Astrocyte of the cerebellum (primary cell): Measurements from ENCODE around the gene DIS3L2.
"Not testable (repeated sequence)": the region's sequence is repeated elsewhere in the genome, so short reads cannot be mapped to it uniquely, and the experiment has no call there.

Source experiments
- DNase-seq: peaks from one replicate; pipeline ENCODE4 v3.0.0-alpha.2; 2011; ENCODE audit warnings: low read depth
- H3K4me3 ChIP-seq: 2 replicates; pipeline ENCODE4 v1.5.1; 2011; ENCODE audit warnings: mild to moderate bottlenecking, low read depth, low read length, moderate library complexity
- in situ Hi-C: cut with HindIII; loops from 2 replicates; pipeline ENCODE4 v1.10.0; 2017; ENCODE audit warnings: low sequenced_read_pairs
- TF ChIP-seq, protein P1 (sequence below): IDR thresholded peaks from 2 replicates; pipeline ENCODE4 v1.5.1; 2012; ENCODE audit warnings: low read length, low read depth, moderate library complexity, mild to moderate bottlenecking; ENCODE audit errors: missing control alignments

Gene DIS3L2

GRCh38 chr2:232333361-232334135 lies 372.0 kb downstream of the DIS3L2 start:
- no peak overlapping the region for H3K4me3 ChIP-seq
- TF ChIP-seq, protein P1, sequence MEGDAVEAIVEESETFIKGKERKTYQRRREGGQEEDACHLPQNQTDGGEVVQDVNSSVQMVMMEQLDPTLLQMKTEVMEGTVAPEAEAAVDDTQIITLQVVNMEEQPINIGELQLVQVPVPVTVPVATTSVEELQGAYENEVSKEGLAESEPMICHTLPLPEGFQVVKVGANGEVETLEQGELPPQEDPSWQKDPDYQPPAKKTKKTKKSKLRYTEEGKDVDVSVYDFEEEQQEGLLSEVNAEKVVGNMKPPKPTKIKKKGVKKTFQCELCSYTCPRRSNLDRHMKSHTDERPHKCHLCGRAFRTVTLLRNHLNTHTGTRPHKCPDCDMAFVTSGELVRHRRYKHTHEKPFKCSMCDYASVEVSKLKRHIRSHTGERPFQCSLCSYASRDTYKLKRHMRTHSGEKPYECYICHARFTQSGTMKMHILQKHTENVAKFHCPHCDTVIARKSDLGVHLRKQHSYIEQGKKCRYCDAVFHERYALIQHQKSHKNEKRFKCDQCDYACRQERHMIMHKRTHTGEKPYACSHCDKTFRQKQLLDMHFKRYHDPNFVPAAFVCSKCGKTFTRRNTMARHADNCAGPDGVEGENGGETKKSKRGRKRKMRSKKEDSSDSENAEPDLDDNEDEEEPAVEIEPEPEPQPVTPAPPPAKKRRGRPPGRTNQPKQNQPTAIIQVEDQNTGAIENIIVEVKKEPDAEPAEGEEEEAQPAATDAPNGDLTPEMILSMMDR, result peak; percentile 73
- DNase-seq, result no peak
- in situ Hi-C loops, result no loop called here

GRCh38 chr2:232334136-232334884 lies 372.8 kb downstream of the DIS3L2 start:
- DNase-seq, H3K4me3 ChIP-seq, in situ Hi-C loops: not testable (repeated sequence)

- H3K4me3 ChIP-seq, DNase-seq, in situ Hi-C loops: not testable (repeated sequence)
Measured at GRCh38 chr2:232334885-232335205, 373.3 kb downstream of the DIS3L2 start.

- DNase-seq, in situ Hi-C loops, H3K4me3 ChIP-seq: not testable (repeated sequence)
- TF ChIP-seq, protein P1, result peak; percentile 57
Measured at GRCh38 chr2:232335206-232335858, 373.8 kb downstream of the DIS3L2 start.

GRCh38 chr2:232335859-232336215 lies 374.3 kb downstream of the DIS3L2 start:
- no peak overlapping the region for H3K4me3 ChIP-seq
- no peak for DNase-seq
- in situ Hi-C loops, result no loop called here
- TF ChIP-seq, protein P1, result no peak

DNA sequence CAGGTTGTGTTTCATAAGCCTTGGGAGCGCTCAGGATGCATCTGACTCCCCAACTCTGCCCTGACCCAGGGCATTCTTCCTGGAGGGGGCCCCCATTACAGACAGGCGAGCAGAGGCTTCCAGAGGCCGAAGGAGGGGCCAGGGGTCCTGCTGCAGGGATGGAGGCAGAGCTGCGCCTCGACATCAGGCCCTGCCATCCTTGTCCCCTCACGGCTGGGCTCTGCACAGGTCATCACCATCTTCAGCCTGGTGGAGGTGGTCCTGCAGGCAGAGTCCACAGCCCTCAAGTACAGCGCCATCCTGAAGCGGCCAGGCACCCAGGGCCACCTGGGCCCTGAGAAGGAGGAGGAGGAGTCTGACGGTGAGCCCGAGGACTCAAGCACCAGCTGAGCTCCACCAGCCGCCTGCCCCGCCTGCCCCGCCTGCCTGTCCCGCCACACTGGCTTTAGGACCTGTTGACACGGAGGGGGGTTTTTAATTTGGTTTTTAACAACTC lies 374.8 kb downstream of the DIS3L2 start:
- TF ChIP-seq, protein P1, result no peak
- no peak for DNase-seq
- no peak overlapping the region for H3K4me3 ChIP-seq
- in situ Hi-C loops, result no loop called here

DNA sequence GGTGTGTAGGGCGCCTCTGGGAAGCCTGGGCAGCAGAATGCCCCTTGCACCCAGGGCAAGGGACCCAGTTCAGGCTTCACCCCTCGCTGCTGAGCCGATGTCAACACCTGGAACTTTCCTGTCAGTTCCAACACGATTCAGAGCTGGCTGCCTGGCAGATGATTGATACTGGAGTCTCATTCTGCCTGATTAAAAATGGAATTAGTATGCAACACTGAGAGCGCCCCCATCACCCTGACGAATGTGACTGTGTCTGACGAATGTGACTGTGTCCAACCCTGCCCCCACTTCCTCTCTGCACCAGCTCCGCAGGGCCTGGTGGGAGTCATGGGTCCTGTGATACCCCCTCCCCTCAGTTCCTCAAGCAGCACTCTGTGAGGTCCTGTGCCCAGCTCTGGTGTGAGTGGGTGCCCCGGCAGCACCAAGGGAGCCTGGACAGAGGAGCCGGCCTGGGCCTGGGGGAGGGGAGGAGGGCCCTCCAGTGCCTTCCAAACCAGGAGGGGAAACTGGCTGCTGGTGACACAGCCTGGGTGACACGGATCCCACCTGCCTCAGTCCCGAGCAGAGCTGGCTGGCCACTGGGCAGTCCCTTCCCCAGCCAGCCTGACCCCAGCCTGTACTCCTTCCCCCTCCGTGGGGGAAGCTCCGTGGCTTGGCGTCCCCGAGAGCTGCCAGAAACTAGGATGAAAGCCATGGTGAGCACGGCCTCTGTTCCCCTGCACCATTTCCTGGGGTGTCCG lies 375.6 kb downstream of the DIS3L2 start:
- in situ Hi-C loops, result no loop called here
- H3K4me3 ChIP-seq, result no peak overlapping the region
- DNase-seq, result no peak
- TF ChIP-seq, protein P1, result no peak

DNA sequence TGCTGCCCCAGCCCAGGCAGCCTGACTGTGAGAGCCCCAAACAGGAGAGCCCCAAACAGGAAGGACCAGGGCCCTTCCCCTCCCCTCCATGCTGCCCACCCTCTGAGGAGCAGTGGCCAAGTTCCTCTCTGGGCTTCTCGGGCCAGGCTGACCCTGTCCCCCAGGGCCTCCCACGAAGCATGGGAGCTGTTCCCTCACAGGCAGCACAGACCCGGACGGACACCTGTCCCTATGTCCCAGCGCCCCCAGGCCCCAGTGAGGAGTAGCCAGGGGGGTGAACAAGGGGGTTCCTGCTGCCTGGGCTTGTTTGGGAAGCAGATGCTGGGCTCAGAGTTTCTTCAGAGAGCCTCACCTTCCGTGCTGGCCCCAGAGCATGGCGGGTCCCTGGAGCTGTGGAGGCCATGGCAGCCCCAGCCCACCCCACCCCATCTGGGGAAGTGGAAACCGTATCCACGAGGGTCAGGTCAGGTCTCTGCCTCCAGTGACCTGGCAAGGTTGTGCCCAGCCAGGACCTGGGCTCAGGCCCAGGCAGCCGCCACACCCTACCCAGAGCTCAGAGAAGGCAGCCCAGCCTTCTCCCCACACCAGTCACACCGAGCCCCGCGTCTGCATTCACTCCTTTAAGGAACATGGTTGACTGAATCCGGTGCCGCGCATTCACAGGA lies 376.7 kb downstream of the DIS3L2 start:
- DNase-seq, in situ Hi-C loops, H3K4me3 ChIP-seq: not testable (repeated sequence)
